ENCODE measurements around the gene TPRX2.

DNA sequence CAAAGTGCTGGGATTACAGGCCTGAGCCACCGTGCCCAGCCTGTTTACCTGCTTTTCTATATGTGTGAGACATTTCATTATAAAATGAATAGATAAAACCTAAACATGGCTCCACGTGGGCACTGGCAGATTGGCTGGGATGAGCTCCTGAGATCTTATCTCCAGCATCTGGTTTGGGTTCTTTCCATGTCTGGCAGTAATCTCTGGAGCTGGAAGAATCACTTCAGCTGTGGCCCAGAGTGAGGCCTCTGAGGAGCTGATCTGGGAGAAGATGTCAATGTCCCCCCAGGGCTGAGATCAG, 32.5 kb downstream of the TPRX2 start:
- TF ChIP-seq EZH2 (IDR thresholded peaks at IDR 0.05; ENCODE audit: borderline replicate concordance, insufficient read depth, low read depth, low read length, poor library complexity, severe bottlenecking): no peak
- TF ChIP-seq, protein P1, sequence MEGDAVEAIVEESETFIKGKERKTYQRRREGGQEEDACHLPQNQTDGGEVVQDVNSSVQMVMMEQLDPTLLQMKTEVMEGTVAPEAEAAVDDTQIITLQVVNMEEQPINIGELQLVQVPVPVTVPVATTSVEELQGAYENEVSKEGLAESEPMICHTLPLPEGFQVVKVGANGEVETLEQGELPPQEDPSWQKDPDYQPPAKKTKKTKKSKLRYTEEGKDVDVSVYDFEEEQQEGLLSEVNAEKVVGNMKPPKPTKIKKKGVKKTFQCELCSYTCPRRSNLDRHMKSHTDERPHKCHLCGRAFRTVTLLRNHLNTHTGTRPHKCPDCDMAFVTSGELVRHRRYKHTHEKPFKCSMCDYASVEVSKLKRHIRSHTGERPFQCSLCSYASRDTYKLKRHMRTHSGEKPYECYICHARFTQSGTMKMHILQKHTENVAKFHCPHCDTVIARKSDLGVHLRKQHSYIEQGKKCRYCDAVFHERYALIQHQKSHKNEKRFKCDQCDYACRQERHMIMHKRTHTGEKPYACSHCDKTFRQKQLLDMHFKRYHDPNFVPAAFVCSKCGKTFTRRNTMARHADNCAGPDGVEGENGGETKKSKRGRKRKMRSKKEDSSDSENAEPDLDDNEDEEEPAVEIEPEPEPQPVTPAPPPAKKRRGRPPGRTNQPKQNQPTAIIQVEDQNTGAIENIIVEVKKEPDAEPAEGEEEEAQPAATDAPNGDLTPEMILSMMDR (IDR thresholded peaks at IDR 0.05): no peak
